ENCODE measurements around the gene TEC.

- TF ChIP-seq EZH2phosphoT487 (IDR thresholded peaks at IDR 0.05; ENCODE audit: unreplicated experiment): no peak
- no peak for TF ChIP-seq EZH2 (IDR thresholded peaks at IDR 0.05; ENCODE audit: low read depth, unreplicated experiment)
- TF ChIP-seq POLR2AphosphoS5 (IDR thresholded peaks at IDR 0.05; ENCODE audit: low read depth): peak; percentile 71
- TF ChIP-seq, protein P1, sequence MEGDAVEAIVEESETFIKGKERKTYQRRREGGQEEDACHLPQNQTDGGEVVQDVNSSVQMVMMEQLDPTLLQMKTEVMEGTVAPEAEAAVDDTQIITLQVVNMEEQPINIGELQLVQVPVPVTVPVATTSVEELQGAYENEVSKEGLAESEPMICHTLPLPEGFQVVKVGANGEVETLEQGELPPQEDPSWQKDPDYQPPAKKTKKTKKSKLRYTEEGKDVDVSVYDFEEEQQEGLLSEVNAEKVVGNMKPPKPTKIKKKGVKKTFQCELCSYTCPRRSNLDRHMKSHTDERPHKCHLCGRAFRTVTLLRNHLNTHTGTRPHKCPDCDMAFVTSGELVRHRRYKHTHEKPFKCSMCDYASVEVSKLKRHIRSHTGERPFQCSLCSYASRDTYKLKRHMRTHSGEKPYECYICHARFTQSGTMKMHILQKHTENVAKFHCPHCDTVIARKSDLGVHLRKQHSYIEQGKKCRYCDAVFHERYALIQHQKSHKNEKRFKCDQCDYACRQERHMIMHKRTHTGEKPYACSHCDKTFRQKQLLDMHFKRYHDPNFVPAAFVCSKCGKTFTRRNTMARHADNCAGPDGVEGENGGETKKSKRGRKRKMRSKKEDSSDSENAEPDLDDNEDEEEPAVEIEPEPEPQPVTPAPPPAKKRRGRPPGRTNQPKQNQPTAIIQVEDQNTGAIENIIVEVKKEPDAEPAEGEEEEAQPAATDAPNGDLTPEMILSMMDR (conservative IDR thresholded peaks at IDR 0.05; ENCODE audit: low read depth in 2 of 2): no peak
- TF ChIP-seq NANOG (IDR thresholded peaks at IDR 0.05; ENCODE audit: borderline replicate concordance): no peak
- TF ChIP-seq REST (IDR thresholded peaks at IDR 0.05; ENCODE audit: unreplicated experiment): no peak
- TF ChIP-seq CREB1 (CRISPR knock-in tag; IDR thresholded peaks at IDR 0.05; ENCODE audit: low read depth): no peak
- no peak for TF ChIP-seq ZNF331 (CRISPR knock-in tag; IDR thresholded peaks at IDR 0.05; ENCODE audit: low read depth)
- TF ChIP-seq, protein P2, sequence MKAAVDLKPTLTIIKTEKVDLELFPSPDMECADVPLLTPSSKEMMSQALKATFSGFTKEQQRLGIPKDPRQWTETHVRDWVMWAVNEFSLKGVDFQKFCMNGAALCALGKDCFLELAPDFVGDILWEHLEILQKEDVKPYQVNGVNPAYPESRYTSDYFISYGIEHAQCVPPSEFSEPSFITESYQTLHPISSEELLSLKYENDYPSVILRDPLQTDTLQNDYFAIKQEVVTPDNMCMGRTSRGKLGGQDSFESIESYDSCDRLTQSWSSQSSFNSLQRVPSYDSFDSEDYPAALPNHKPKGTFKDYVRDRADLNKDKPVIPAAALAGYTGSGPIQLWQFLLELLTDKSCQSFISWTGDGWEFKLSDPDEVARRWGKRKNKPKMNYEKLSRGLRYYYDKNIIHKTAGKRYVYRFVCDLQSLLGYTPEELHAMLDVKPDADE (IDR thresholded peaks at IDR 0.05): no peak
- no peak for TF ChIP-seq JUNB (IDR thresholded peaks at IDR 0.05; ENCODE audit: unreplicated experiment)
- TF ChIP-seq ZNF114 (CRISPR knock-in tag; IDR thresholded peaks at IDR 0.05): no peak
Measured at GRCh38 chr4:48268956-48269860, at the start of gene TEC.
